NCI-H774 (cell line): ENCODE results near the gene CD27.
A peak's percentile ranks its signal among the peaks of the same experiment; 100 is the strongest.
"Not testable (repeated sequence)": the region's sequence is repeated elsewhere in the genome, so short reads cannot be mapped to it uniquely, and the experiment has no call there.

ENCODE experiments used
- DNase-seq: peaks from one replicate; lab custom pipeline; 2025; lab: John Stamatoyannopoulos, UW

The CD27 gene

GRCh38 chr12:6444704-6445688, at the start of gene CD27:
Gene CD27, plus strand, starts transcription at chr12:6444955. Its CDS starts 141 bp downstream, at chr12:6445096.
- DNase-seq: no peak

GRCh38 chr12:6396031-6396430, 48.7 kb upstream of the CD27 start:
- no peak for DNase-seq

- DNase-seq: no peak
These were observed 44.7 kb upstream of the CD27 start for GRCh38 chr12:6399884-6400644.

GRCh38 chr12:6404390-6404789, 40.4 kb upstream of the CD27 start:
- DNase-seq: no peak

GRCh38 chr12:6405963-6406362, 38.8 kb upstream of the CD27 start:
- no peak for DNase-seq

- DNase-seq: peak; percentile 62
These were observed 37.4 kb upstream of the CD27 start for GRCh38 chr12:6407236-6407954.

- DNase-seq: no peak
These were observed 28.2 kb upstream of the CD27 start for GRCh38 chr12:6416596-6416995.

GRCh38 chr12:6418796-6419195, 26.0 kb upstream of the CD27 start:
- no peak for DNase-seq

- DNase-seq: no peak
These were observed 24.4 kb upstream of the CD27 start for GRCh38 chr12:6420364-6420763.

- DNase-seq: peak; percentile 93
These were observed 21.3 kb upstream of the CD27 start for GRCh38 chr12:6423267-6424007.

GRCh38 chr12:6424008-6424347, 20.8 kb upstream of the CD27 start:
- no peak for DNase-seq

GRCh38 chr12:6424866-6425265, 19.9 kb upstream of the CD27 start:
- DNase-seq: no peak

GRCh38 chr12:6425590-6426531, 18.9 kb upstream of the CD27 start:
- no peak for DNase-seq

- no peak for DNase-seq
These were observed 17.7 kb upstream of the CD27 start for GRCh38 chr12:6426882-6427671.

GRCh38 chr12:6427796-6428195, 17.0 kb upstream of the CD27 start:
- not testable (repeated sequence) for DNase-seq

GRCh38 chr12:6428326-6428725, 16.4 kb upstream of the CD27 start:
- no peak for DNase-seq

GRCh38 chr12:6430124-6430989, 14.4 kb upstream of the CD27 start:
- peak; percentile 53 for DNase-seq

GRCh38 chr12:6432991-6433390, 11.8 kb upstream of the CD27 start:
- DNase-seq: no peak
